Measurements from ENCODE around the gene SRMS.

- no peak for TF ChIP-seq CTCF (IDR thresholded peaks at IDR 0.05)
- TF ChIP-seq POLR2A (IDR thresholded peaks at IDR 0.05): no peak
These were observed 13.1 kb downstream of the SRMS start for GRCh38 chr20:63534427-63534830.
